Endometrium (tissue), 2 donors: Measurements from ENCODE around the gene TSPOAP1.
"Not testable (repeated sequence)": the region's sequence is repeated elsewhere in the genome, so short reads cannot be mapped to it uniquely, and the experiment has no call there.

ENCODE experiments used
- FAIRE-seq: peaks from 2 replicates; lab custom pipeline; 2012; peaks lifted over from hg19 to GRCh38; lab: Jason Lieb, UNC
- donor health status: control.
- donor health status: control.

TSPOAP1 gene

DNA sequence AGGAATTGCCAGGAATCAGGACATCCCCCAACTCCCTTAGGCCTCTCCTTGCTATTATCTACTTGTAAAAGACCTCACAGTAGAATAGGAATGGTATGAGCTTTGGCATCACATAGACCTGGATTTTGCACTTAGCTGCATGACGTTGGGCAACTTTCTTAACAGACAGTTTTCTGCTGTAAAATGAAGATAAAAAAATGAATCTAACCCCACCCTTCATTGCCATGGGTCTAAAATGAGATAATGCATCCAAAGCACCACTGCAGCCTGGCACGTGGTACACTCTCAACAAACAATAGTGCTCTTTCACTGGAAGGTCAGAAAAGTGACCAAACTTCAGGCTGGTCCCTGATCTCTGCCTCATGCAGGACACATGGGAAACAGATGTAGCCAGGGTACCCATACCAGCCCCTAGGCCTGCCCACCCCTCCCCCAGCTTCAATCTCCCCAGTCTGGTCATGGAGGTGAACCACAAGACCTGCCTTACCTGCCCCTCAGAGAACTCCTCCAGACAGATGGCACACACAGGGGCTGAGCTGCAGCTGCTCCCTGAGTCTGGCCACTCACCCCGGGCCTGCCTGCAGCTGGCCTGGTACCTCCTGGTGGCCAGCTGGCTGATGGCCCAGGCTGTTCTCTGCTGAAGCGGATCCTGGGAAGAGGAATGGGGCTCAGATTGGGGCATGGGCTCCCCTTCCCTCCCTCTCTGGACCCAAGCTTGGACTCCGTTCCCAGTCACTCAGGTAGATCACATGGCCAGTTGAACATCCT, 31.9 kb upstream of the TSPOAP1 start:
- no peak for FAIRE-seq

DNA sequence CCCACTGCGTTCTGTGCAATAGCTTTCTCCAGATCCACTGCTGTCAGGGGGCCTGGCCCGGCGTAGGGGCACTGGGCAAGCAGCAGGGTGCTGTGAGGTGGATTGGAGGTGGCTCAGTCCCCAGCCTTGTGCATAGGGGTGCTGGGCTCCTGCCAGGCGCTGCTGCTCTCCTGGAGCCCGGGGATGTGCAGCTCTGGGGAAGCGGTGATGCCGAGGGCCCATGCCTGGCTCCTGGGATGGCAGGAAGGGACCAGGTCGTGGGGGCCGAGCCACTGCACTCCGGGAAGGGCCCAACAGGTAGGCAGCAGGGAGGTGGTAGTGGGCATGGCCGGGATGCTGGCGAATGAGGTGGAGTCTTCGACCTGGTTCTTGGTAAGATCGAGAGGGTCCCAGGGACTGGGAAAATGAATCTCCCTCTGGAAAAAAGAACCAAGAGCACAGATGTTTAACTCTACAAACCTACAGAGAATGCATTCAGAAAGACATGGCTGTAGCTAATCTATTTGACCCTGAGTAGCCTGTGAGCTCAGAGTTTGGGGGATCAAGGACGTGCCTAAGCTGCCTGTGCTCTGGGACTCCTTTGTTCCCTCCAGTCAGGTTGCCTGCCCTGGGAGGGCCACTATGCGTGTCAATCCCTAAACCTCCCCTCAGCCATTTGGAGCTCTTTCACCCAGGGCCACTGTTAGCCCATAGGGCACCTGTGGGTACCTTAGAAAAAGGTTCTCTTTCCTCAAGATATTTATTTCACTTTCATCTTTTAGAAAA, 30.0 kb upstream of the TSPOAP1 start:
- FAIRE-seq = no peak

DNA sequence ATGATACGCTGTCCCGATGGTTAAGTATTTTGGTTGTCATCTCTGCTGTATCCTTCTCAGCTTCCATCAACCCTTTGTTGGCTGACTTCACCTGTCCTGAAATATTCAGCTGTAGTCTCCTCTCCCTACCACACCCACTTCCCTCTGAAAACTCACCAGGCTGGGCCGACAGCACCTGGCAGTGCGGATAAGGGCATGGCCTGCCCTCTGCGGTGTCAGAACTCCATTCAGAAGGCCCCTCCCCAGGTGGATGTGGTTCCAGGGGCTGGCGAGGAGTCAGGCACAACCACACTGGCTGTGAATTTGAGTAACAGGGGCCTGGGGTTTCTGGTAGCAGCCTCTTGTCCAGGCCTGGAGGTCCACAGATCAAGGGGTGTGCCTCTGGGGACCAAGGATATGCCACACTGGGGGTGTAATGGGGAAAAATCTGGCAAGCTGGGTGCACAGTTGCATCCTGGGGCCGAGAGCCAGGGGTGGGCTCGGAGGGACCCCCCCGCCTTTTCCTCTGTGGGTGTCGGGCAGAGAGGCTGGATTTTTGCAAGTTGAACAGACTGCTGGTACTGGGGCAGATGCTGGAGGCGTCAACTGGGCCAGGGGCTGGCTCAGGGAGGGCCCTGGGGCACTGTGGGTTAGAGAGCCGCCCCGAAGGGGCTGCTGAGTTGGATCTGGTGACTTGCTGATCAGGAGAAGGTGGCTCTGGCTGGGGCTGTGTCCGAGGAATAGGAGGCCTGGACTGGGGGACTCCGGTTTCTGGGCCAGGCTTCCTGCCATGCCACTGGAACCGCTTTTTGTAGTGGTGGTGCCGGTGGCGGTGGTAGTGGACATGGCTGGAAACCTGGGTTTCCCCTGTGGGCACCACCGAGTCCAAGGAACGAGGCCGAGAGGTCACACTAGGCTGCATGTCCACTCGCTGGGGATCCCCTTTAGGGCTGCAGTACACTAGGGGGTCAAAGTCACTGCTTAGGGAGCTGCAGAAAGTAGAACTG, 29.0 kb upstream of the TSPOAP1 start:
- FAIRE-seq = no peak

- FAIRE-seq = no peak
These were observed 27.6 kb upstream of the TSPOAP1 start for GRCh38 chr17:58356231-58356630.

GRCh38 chr17:58354541-58355216, 26.1 kb upstream of the TSPOAP1 start:
- no peak for FAIRE-seq

DNA sequence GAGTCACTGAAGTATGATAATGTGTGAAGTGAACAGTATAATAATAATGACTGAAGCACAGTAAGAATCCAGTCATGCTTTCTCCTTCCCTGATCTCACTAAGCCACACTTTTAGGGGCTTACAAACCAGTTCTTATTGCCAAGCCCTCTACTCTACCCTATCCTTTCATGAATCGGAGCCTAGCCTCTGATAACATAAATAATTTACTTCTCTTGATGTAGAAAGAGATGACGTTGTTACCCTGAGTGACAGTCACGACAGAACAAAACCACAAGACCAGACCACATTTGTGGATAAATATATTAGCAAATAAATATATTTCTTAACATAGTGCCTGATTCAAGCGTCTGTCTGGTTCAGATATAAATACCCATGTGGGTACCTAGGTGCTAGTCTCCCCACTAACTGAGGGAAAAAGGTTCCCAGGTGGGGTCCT, 24.8 kb upstream of the TSPOAP1 start:
- no peak for FAIRE-seq

DNA sequence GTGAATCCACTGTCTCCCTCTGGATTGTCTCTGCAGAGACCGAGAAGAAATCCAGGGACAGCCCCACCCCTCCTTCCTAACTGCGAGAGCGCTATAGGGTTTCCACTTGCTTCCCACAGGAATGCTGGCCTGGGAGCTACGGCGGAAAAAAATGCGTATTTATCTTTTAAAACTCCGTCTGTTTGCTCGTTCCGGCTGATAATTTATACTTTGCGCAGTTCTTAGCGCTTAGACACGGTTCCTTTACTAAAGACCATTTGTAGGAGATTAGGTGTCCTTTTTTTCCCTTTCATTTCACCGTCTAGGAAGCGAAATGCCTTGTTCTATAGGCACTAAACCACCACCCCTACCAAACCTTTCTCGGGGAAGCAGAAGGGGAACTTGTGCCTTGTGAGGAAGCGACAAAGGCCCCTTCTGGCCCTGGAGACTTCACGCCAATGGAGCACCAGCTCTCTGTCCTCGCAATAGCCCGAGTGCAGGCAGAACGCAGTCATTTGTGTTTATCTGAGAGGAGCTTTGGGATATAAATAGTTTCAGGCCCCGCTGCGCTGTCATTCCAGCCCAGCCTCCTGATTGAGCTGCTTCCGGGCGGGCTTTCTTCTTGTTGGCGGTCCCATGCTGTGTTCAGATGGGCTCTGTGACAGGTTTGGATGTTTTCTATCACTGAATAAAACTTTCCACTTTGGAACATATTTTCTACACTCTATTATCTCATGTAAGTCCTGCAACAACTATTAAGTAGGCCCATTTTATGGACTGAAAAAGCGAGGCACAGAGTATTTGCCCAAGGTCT, 24.2 kb upstream of the TSPOAP1 start:
- FAIRE-seq = no peak

DNA sequence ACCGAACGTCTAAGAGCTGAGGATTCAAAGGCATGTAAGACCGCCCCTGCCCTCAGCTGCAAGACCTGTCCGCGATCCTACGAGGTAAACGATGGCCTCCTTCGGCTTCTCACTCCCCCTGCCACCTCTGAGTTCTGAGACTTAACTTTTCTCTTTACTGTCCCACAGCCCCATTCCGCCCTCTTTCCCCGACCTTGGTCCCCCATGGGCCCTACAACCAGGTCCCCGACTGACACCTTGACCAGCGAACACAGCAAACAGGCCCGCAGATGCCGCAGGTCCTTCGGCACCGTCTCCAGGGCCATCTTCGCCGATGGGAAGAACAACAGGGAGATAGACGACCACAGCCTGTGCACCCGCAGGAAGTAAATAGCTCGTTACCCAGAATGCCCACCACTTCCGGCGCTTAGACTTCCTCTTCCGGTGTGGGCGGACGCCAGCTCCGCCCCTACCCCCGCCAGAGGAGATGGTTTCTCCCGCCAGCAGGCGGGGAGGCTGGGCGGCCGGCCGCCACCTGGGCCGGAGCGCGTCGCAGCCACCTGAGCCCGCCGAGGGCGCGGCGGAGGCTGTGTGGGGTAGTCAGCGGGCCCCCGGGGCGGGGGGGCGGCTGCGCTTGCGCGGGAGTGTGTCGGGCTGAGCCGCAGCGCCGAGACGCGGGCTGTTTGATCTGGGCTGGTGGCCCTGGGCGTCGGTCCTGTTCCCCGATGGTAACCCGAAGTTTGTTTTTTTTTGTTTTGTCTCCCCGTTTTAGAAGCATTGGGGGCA, 23.4 kb upstream of the TSPOAP1 start, which contains the start of gene SUPT4H1:
Gene SUPT4H1, minus strand, starts transcription at position 371 of the 765 bp plus-strand sequence. Its CDS starts 66 bp downstream, at position 305.
- FAIRE-seq = no peak

- no peak for FAIRE-seq
These were observed 22.6 kb upstream of the TSPOAP1 start for GRCh38 chr17:58351182-58351581.

DNA sequence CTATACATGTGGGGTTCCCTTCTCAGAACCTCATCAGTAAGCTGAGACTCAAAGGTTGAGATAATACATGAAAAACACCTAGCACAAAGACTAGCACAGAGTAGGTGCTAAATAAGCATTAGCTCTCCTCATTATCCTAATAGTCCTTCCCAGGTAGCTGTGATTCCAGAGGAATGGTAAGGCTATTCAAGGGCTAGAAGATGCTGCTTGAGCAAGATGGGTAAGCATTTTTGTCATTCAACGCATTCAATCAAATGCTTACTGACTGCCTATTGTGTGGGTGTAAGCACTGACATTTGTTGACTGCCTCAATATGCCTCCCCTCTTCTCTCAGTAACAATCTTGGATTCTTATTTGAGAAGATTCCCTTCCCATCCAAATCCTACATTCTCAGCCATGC, 19.4 kb upstream of the TSPOAP1 start:
- no peak for FAIRE-seq

- FAIRE-seq = no peak
These were observed 16.9 kb upstream of the TSPOAP1 start for GRCh38 chr17:58345500-58345899.

- no peak for FAIRE-seq
These were observed 16.2 kb upstream of the TSPOAP1 start for GRCh38 chr17:58344791-58345157.

GRCh38 chr17:58344047-58344790, 15.6 kb upstream of the TSPOAP1 start:
- FAIRE-seq = no peak

DNA sequence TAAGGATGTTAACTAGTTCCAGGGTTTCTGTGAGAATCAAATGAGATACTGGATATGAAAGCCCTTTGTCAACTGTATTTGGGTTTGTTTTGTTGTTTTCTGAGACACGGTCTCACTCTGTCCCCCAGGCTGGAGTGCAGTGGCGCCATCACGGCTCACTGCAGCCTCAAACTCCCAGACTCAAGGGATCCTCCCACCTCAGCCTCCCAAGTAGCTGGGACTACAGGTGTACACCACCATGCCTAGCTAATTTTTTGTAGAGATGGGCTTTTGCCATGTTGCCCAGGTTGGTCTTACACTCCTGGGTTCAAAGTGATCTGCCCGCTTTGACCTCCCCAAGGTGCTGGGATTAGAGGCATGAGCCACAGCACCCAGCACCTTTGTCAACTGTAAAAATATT, 14.5 kb upstream of the TSPOAP1 start:
- no peak for FAIRE-seq

GRCh38 chr17:58341861-58342475, 13.4 kb upstream of the TSPOAP1 start:
- FAIRE-seq = no peak

- not testable (repeated sequence) for FAIRE-seq
These were observed 12.7 kb upstream of the TSPOAP1 start for GRCh38 chr17:58341136-58341860.

DNA sequence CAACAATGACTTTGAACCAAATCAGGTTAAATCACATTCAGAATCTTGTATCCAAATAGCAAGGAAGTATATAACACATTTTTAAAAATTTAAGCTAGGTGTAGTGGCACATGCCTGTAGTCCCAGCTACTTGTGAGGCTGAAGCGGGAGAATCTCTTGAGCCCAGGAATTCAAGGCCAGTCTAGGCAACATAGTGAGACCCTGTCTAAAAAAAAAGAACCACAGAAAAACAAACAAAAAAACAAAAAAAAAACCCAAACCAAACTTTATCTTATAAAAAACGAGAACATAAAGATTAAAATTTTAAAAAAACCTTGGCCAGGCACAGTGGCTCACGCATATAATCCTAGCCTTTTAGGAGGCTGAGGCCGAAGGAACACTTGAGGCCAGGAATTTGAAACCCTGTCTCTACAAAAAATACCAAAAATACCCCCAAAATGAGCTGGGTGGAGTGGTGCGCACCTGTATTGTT, 11.8 kb upstream of the TSPOAP1 start:
- FAIRE-seq = no peak
